GM13976 (cell line): ENCODE measurements around the gene FAAH.

ENCODE experiments used
- DNase-seq: peaks from one replicate; pipeline ENCODE4 v3.0.0; 2012; ENCODE audit warnings: low spot score
- CTCF ChIP-seq: IDR thresholded peaks from 2 replicates; pipeline ENCODE4 v1.5.1; 2012; ENCODE audit warnings: borderline replicate concordance, mild to moderate bottlenecking; ENCODE audit not compliant: insufficient read depth; ENCODE audit errors: extremely low read depth, missing control alignments, control extremely low read depth
- in situ Hi-C: fragments of 300-500 bp; cut with MboI; formaldehyde crosslinking; loops from one replicate; pipeline ENCODE4 v1.12.0; 2022; ENCODE audit warnings: low sequenced_read_pairs, mixed read lengths, inconsistent platforms; ENCODE audit not compliant: unreplicated experiment

Gene FAAH

DNA sequence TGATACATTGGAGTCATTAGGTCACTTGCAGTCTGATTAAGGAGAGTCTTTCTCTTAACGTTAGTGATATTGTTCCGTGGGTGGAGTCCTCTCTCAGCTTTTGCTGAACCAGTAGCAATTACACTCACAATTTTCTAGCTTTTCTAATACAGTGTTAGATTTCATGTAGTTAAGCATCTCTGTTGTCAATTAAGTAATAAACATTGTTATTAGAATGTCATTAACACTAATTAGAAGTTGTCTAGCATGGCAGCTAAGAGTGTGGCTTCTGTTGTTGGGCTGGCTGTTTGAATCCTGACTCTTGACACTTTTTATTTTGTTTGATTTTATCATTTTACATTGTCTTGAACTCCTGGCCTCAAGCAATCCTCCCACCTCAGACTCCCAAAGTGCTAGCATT, 33.4 kb downstream of the FAAH start:
- in situ Hi-C loops = no loop called here
- no peak for TF ChIP-seq CTCF
- DNase-seq = no peak

- DNase-seq = no peak
- in situ Hi-C loops = no loop called here
- no peak for TF ChIP-seq CTCF
Observed at GRCh38 chr1:46429436-46429835, 35.3 kb downstream of the FAAH start.

DNA sequence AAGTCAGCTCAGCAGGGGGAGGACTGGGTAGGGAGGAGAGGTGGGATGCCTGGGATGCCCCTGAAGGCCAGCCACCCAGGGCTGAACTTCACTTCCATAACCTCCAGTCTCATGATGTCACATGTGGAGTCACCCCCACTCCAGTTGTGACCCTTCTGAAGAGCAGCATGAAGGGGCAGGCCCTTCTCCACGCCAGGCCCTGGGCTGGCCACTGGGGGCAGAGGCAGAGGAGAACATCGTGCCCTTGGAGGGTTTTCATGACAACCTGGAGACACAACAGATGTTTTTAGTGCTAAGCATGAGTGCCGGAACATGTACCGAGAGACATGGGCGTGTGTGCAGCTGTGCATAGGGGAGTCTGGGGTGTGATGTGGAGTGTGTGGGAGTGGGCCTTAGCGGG, 37.6 kb downstream of the FAAH start:
- in situ Hi-C loops = no loop called here
- no peak for TF ChIP-seq CTCF
- DNase-seq = no peak

DNA sequence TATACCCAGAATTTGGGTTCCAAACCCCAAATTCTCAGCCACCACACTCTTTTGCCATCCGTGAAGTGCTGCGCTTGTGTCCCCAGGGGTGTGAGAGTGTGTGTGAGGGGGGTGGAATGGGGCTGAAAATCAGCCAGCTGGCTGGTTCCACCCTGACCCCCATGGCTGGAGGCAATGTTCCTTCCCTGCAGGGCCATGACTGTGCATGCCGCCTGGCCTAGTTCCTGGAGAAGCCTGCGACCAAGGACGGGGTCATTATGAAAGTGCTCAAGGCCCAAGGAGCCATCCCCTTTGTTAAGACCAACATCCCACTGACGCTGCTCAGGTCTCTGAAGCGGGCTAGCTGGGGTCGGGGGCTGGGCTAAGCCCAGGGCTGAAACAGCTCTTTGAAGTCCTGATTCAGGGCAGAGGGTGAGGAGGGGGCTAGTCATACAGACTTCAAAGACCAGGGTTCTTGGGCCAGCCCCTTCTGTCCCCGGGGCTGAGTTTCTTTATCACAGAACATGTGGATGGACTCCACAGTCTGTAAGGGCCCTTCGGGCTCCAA, 38.7 kb downstream of the FAAH start:
- in situ Hi-C loops = no loop called here
- TF ChIP-seq CTCF = no peak
- DNase-seq = no peak

DNA sequence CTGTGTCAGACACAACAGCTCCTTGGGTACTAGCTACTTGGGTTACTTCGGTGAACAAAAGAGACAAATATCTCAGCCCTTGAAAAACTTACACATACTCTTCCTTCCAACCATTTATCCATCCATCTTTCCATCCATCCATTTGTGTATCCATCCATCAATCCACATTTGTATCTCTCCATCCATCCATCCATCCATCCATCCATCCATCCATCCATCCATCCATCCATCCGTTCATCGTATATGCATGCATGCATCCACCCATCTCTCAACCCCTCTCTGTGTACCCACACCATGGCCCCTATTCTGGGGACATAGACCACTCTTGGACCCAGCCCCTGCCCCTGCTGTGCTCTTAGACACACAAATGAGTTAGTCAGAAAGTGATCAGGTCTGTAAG, 40.2 kb downstream of the FAAH start:
- in situ Hi-C loops = no loop called here
- no peak for DNase-seq
- TF ChIP-seq CTCF = no peak

DNA sequence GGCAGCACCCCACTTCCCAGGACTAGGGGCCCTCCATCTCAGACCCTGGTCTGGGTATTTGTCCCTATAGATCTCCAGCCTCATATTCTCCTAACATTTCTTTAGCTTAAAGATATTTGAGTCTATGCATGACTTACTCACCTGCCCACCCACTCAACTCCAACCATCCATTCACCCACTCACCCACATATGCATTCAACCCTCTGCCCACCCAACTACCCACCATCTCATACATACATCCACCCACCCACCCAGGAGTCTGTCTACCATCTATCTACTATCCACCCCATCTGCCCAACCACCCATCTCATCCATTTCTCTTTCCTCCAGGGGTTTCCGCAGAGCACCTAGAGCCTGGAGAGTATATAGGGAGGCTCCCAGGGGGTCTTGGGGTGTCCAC, 42.7 kb downstream of the FAAH start:
- DNase-seq = no peak
- no peak for TF ChIP-seq CTCF
- in situ Hi-C loops = no loop called here

DNA sequence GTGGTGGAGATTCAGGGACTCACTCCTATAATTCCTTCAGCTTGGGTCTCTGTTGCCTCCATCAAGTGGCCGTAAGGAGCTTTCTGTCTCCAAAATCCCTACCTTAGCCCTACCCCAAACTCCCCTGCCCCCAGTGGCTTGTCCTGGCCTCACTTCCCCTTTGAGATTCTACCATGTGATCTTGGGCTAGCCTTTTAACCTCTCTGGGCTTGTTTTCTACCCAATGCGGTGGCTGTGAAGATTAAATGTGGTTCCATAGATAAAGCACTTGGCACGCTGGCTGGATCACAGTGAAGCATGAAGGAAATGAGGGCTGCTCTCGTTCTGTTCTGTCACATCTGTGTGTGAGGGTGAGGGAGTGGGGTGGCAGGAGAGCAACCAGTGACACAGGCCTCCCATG, 43.6 kb downstream of the FAAH start:
- in situ Hi-C loops = no loop called here
- no peak for TF ChIP-seq CTCF
- DNase-seq = no peak
